Effector CD4-positive, alpha-beta T cell (primary cell): ENCODE data around the gene FAM193A.
"Not testable (repeated sequence)": the region's sequence is repeated elsewhere in the genome, so short reads cannot be mapped to it uniquely, and the experiment has no call there.

ENCODE experiments used
- DNase-seq: peaks from one replicate; pipeline ENCODE4 v3.0.0-alpha.2; 2020

Gene FAM193A

DNA sequence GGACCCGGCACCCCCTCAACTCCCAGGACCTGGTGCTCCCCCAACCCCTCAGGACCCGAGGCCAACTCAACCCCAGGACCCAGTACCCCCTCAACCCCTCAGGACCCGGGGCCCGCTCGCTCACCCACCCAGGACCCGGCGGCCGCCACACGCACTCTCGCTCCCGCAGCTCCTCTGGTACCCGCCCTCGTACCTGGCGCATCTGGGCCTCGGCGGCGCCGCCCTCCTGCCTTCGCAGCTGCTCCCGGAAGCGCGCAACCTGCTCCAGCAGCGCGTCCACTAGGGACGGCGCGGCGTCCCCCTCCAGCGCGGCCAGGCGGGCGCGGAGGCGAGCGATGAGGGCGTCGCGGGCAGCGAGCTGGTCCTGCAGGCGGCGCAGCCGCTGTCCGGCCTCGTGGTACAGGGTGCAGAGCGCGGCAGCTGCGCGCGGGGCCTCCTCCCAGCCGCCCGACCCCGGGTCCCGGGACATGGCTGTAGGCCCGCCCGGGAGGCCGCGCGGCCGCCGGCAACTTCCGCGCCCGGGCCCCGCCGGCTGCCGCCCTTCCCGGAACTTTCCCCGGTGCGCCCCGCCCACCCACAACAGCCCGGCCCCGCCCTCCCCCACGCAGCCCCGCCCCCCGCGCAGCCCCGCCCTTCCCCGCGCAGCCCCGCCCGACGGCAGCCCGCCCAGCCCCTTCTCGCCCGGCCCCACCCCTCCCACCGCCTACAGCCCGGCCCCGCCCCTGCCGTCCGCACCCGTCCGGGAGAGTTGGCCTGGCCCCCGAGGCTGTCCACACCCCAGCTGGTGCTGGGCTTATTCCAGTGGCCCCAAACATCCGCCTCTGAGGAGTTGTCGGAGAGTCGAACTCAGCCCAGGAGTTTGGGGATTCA lies 219.6 kb downstream of the FAM193A start, which contains the start of gene TNIP2:
TNIP2 (minus strand) TSS at position 516 of the 870 bp plus-strand sequence; CDS start at position 469, 47 bp downstream.
- peak; percentile 71 for DNase-seq

DNA sequence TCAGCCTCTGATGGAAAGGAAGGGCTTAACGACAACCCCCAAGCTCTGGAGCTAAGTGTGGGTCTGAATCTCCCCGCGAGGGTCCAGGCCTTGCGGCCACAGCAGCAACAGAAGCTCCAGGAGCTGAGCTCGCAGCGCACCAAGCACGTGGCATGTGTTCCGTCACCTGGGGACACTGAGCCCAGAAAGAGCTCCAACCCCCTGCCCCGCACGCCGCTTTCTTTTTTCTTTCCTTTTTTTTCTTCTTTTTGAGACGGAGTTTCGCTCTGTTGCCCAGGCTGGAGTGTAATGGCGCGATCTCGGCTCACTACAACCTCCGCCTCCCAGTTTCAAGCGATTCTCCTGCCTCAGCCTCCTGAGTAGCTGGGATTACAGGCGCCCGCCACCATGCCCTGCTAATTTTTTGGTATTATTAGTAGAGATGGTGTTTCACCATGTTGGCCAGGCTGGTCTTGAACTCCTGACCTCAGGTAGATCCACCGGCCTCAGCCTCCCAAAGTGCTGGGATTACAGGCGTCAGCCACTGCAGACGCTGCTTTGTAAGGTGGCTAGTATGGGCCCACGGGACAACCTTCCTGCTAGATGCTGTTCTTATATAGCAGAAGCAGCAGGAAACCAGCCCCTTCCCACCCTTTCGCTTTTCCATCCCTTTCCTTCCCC lies 220.4 kb downstream of the FAM193A start:
- DNase-seq, result no peak

DNA sequence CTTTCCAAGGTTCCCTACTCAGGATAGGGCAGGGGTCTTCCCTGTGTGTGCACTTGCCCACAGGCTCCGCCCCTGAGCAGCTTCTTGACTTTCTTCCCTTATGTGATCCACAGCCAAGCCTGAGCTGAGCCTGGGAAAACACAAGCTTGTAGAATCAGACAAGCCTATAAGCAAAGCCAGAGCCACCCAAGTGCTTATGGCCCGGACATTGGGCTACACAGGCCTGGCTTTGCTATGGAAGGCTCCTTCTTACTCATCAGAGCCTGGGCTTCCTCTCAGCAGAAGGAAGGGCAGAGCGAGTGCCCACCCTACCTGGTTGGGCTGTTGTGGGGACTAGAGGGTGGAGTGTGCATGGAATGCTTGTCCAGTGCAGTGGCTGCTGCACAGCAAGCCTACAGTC lies 221.0 kb downstream of the FAM193A start:
- DNase-seq, result no peak

DNA sequence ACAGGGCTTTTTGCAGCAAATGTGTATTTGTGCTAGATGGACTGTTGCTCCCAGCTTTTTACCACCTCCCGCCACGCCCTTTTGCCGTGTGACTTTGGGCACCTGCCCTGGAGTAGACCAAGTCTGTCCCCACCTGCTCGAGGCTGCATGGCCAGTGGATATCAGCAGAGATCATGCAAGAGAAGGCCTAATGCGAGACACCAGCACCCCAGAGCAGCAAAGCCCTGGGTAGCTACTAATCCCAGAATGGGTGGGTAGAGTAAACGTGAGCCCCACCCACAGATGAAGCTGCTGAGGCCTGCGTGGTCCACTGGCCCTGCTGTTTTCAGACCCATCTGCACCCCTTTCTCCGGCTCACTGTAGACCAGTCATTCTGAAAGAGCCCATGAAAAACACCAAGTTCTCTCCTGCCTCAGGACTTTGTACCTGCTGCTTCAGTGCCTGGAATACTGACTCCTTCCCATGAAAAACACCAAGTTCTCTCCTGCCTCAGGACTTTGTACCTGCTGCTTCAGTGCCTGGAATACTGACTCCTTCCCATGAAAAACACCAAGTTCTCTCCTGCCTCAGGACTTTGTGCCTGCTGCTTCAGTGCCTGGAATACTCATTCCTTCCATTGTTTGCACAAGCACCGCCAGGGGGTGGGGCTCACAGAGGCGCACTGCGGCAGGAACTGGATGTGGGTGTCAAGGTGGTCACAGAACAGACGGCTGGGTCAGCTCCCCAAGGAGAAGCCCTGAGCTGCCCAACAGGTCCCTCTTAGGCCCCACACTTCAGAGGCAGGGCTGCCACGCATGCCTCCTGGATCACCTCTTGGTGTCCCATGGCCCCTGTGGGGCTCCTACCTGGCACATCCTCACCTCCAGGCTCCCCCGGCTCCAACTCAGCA lies 224.8 kb downstream of the FAM193A start:
- no peak for DNase-seq

DNA sequence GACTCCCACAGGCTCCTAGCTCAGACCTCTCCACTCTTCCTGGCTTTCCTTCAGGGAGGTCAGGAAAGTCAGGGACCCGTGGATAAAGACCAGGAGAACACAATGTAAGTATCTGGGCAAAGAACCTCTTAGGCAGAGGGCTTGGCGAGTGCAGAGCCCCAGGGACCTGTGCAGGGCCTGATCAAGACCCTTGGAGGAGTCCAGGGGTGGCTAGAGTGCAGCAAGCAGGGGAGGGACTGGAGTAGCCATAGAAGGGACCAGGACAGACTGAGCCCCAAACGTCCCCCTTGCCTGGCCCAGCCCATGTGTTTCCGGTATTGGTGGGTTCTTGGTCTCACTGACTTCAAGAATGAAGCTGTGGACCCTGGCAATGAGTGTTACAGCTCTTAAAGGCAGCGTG lies 225.6 kb downstream of the FAM193A start:
- DNase-seq, result no peak

DNA sequence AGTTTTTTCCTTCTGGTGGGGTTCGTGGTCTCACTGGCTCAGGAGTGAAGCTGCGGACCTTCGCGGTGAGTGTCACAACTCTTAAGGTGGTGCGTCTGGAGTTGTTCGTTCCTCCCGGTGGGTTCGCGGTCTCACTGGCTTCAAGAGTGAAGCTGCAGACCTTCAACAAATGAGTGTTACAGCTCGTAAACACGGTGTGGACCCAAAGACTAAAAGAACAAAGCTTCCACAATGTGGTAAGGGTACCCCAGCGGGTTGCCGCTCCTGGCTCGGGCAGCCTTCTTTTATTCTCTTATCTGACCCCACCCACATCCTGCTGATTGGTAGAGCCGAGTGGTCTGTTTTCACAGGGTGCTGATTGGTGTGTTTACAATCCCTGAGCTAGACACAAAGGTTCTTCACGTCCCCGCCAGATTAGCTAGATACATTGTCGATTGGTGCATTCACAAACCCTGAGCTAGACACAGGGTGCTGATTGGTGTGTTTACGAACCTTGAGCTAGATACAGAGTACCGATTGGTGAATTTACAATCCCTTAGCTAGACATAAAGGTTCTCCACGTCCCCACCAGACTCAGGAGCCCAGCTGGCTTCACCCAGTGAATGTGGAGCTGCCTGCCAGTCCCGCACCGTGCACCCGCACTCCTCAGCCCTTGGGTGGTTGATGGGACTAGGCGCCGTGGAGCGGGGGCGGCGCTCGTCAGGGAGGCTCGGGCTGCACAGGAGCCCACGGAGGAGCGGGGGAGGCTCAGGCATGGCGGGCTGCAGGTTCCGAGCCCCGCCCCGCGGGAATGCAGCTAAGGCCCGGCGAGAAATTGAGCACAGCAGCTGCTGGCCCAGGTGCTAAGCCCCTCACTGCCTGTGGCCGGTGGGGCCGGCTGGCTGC lies 226.3 kb downstream of the FAM193A start:
- DNase-seq, result not testable (repeated sequence)

DNA sequence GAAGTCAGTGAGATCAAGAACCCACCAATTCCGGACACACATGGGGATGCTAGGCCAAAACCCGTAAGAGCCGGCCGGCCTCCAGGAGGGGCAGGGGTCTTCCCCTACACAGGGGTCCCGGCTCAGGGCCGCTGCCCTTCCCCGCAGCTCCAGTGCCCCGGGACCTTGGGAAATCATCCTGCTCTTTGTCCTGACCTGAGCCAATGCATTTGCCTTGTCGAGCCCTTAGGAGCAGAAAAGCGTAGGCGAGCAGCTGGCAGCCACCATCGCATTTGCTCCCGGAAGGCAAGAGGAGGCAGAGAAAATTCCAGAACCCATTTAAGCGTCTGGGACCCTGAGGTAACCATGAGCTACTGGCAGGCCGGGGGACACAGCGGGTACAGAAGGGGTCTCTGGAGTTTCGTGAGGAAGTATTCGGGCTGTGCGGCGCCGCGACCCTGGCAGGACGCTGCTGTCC lies 227.1 kb downstream of the FAM193A start:
- no peak for DNase-seq

DNA sequence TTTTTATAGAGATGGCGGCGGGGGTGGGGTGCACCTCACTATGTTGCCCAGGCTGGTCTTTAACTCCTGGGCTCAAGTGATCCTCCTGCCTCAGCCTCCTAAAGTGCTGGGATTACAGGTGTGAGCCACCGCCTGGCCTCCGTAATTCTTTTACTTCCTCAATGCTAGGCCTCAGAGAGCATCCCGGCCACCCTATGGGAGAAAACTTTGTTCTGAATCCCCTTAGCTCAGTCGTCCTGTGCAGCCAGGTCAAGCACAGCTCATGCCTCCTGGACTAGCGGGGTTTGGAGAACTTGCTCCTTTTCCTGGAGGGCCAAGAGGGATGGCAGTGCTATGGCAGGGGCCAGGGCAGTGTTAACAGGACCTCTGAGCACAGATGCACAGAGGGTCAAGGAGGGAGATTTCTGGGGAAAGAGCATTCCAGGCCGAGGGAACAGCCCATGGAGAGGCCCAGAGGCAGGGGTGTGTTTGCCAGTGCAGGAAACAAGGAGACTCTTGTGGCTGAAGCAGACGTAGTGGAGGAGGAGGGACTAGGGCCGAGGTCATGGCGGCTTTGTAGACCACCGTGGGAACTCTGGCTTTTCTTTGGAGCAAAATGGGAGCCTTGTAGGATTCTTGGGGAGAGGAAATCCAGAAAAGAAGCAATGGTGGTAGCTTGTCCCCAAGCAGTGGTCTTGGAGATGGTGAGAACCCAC lies 229.5 kb downstream of the FAM193A start:
- no peak for DNase-seq

DNA sequence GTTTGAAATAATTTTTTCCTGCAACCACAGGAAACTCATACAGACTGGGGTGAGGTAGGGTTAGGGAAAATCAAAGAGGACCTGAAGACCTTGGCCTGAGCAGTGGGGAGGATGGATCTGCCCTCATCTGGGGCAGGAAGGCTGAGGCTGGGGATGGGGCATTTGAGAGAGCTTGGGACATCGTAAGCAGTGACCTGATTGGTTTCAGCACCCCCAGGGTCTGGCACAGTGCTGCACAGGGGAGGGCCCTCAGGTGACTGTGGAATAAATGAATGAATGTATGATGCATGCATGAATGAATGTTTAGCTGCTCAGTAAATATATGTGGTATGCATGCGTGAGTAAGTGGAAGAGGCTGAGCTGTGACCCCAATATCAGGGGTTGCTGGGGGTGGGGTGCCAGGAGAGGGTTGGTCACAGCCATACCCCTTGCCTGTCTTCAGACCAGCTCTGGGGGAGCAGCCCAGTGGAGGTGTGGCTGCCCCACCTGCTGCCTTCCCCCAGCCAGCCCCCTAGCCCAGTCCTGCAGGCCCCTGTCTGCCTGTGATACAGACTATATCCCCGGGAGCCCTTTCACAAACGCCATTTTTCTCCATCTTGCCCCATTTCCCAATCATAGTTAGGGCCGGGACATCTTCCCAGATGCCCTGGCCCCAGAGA lies 230.7 kb downstream of the FAM193A start:
- no peak for DNase-seq

DNA sequence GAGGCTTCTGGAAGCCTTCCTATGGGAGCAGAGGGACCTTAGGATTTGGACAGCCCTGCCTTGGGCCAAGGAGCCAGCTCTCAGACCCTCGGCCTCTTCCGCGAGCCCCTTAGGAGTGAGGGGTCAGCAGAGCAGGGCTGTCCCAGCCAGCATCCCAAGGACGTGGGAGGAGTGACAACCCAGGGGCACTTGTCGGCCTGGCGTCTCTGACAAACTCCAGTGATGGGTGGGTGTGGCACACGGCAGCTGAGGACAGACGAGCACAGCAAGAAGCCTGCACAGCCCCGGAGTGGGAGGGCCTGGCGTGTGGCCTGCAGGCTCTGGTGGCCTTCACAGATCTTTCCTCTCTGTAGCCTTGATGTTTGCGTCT lies 231.2 kb downstream of the FAM193A start:
- no peak for DNase-seq

DNA sequence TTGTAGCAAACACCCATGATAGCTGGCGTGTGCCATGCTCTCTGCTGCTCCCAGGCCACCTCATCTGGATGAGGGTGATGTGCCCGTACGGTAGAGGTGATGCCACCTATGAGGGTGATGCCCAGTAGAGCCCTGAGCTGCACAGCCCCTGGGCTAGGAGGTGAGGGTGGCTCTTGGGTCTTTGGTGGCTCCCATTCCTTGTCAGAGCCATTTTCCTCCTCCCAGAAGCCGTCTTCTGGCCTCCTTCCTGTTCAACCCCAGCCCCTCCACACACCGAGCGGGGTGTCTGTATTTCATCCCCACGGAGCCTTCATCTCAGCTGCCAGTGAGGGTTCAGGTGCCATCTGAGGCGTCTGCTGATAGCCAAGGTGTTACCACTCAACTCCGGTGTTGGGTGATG lies 231.7 kb downstream of the FAM193A start:
- no peak for DNase-seq

DNA sequence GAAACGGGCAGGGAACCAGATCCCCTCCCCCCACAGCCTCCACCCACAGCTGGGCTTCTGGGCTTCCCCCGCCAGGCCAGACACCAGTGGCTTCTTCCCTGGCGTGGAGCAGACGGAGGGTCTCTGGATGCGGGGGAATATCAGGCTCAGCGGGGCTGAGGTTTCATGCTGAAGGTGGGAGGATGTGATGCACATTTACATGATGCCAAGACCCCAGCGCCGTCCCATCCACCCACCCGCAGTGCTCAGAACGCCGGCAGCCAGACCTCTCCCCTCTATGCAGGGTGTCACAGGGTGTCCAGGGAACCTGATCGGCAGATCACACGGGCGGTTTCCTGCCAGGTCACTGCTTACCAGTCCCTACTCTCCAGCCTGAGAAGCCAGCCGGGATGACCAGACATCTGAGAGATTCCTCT lies 232.5 kb downstream of the FAM193A start:
- no peak for DNase-seq

DNA sequence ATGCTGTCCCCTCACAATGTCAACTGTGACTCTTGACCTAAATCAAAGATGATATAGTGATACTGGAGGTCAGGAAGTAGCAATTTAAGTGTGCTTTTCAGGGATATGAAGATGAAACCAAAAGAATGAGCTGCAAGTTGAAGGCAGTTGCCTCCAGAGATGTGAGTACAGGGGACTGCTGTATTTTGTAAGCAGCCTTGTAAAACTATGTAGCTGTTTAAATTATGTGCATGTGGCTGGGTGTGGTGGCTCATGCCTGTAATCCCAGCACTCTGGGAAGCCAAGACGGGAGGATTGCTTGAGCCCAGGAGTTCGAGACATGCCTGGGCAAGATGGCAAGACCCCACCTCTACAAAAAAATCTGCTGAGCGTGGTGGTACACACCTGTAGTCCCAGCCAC lies 234.8 kb downstream of the FAM193A start:
- no peak for DNase-seq

DNA sequence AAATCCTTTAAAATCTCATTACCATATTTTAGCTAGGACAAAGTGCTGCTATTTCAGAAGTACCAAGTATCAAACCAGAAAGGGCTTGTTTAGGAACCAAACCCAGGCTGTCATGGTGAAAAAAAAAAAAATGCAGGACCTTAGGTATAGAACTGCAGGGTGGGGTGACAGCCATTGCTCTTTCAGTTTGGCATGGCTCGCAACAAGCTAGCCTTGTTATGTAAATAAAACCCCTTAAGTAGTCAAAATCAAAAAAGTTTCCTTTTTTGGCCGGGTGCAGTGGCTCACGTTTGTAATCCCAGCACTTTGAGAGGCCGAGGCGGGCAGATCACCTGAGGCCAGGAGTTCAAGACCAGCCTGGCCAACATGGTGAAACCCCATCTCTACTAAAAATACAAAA lies 244.2 kb downstream of the FAM193A start:
- DNase-seq, result not testable (repeated sequence)

DNA sequence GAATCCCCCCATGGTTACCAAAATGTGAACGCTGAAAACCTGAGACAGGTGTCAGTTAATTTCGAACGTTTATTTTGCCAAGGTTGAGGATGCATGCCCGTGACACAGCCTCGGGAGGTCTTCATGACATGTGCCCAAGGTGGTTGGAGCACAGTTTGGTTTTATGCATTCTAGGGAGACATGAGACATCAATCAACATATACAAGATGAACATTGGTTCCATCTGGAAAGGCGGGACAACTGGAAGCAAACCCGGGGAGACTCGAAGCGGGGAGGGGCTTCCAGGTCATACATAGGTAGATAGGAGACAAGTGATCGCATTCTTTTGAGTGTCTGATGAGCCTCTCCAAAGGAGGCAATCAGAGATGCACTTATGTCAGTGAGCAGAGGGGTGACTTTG lies 245.5 kb downstream of the FAM193A start:
- DNase-seq, result no peak
